Gastroesophageal sphincter (tissue), 4 donors: ENCODE data around the gene CACNA2D3. TPM values are rescaled to one million over a fixed set of nuclear protein-coding genes. Genes with fewer than 3 reads are reported as not detected.
A peak's percentile ranks its signal among the peaks of the same experiment; 100 is the strongest.

Source experiments
- ATAC-seq: fragments of 150-250 bp; one replicate; pipeline ENCODE4 v1.9.1; 2016; ENCODE audit warnings: mild to moderate bottlenecking, moderate library complexity
- H3K27ac ChIP-seq, 4 donors: fragments of 200-600 bp; sonication (generic) in 3 of 4; 1 replicate in 3 of 4; 2 replicates in 1 of 4; pipeline ENCODE4 v1.5.1; 2016 to 2019
- H3K27me3 ChIP-seq: fragments of 200-600 bp; sonication (generic); one replicate; pipeline ENCODE4 v1.5.1; 2019
- H3K36me3 ChIP-seq, 2 donors: fragments of 200-600 bp; sonication (generic); one replicate each; pipeline ENCODE4 v1.5.1; 2019; ENCODE audit warnings: control low read depth in 1 of 2
- H3K4me1 ChIP-seq, 3 donors: fragments of 200-600 bp; sonication (generic); 1 replicate in 2 of 3; 2 replicates in 1 of 3; pipeline ENCODE4 v1.5.1; 2016 to 2019; ENCODE audit warnings: control low read depth in 2 of 3
- H3K4me3 ChIP-seq, 2 donors: fragments of 200-600 bp; sonication (generic); one replicate each; pipeline ENCODE4 v1.5.1; 2019; ENCODE audit warnings: mild to moderate bottlenecking in 1 of 2, moderate library complexity in 1 of 2
- H3K9me3 ChIP-seq, 3 donors: fragments of 200-600 bp; sonication (generic); one replicate each; pipeline ENCODE4 v1.5.1; 2017 to 2019; ENCODE audit warnings: control low read depth in 2 of 3
- EP300 ChIP-seq: sonication (generic); formaldehyde crosslinking; IDR thresholded peaks from one replicate; pipeline ENCODE4 v1.6.1; 2017; ENCODE audit warnings: antibody characterized with exemption, mild to moderate bottlenecking
- POLR2A ChIP-seq, 2 donors: fragments of 450-650 bp; IDR thresholded peaks; one replicate each; pipeline ENCODE4 v1.6.1; 2017; ENCODE audit warnings: antibody characterized with exemption in 2 of 2, mild to moderate bottlenecking in 2 of 2, moderate library complexity in 1 of 2
- POLR2AphosphoS5 ChIP-seq: sonication (generic); formaldehyde crosslinking; IDR thresholded peaks from one replicate; pipeline ENCODE4 v1.6.1; 2017; ENCODE audit warnings: antibody characterized with exemption
- WGBS, 2 donors: methylation state at CpG; one replicate each; pipeline ENCODE4 v1.1.5; 2018; ENCODE audit warnings: low coverage in 1 of 2; 5-methylcytosine and 5-hydroxymethylcytosine counted together
- total RNA-seq, 4 donors: library from RNA; depleted of rRNA; stranded (reverse); fragments of >200 nt; gene quantifications; one replicate each; pipeline ENCODE4 v1.1.0, GENCODE V29; 2016
- TF ChIP-seq, protein P1 (sequence below), 4 experiments: fragments of 200-600 bp in 2 of 4; fragments of 450-650 bp in 2 of 4; sonication (generic) in 1 of 4; IDR thresholded peaks; one replicate each; pipeline ENCODE4 v1.5.1; 2017 to 2019; ENCODE audit warnings: antibody characterized with exemption in 4 of 4, mild to moderate bottlenecking in 2 of 4, moderate library complexity in 2 of 4

Gene CACNA2D3
- total RNA-seq, 4 donors from 2014 or later = 0.94 to 6.5 (median 3.5) TPM

GRCh38 chr3:54085936-54086335 lies 36.4 kb upstream of the CACNA2D3 start:
- no peaks in the 10 kb centered on the region for H3K9me3 ChIP-seq
- no peak for ATAC-seq
- peaks cover 69% of the 10 kb centered on the region for H3K27me3 ChIP-seq
- H3K27ac ChIP-seq = no peak overlapping the region
- H3K36me3 ChIP-seq = no peaks in the 10 kb centered on the region
- TF ChIP-seq EP300 (no peak), POLR2AphosphoS5 (no peak), POLR2A (IDR thresholded peaks at IDR 0.05) (no peak)
- TF ChIP-seq, protein P1, sequence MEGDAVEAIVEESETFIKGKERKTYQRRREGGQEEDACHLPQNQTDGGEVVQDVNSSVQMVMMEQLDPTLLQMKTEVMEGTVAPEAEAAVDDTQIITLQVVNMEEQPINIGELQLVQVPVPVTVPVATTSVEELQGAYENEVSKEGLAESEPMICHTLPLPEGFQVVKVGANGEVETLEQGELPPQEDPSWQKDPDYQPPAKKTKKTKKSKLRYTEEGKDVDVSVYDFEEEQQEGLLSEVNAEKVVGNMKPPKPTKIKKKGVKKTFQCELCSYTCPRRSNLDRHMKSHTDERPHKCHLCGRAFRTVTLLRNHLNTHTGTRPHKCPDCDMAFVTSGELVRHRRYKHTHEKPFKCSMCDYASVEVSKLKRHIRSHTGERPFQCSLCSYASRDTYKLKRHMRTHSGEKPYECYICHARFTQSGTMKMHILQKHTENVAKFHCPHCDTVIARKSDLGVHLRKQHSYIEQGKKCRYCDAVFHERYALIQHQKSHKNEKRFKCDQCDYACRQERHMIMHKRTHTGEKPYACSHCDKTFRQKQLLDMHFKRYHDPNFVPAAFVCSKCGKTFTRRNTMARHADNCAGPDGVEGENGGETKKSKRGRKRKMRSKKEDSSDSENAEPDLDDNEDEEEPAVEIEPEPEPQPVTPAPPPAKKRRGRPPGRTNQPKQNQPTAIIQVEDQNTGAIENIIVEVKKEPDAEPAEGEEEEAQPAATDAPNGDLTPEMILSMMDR (IDR thresholded peaks at IDR 0.05) = no peak
- H3K4me3 ChIP-seq = no peak overlapping the region
- H3K4me1 ChIP-seq = peaks cover 0 to 8% (median 0%) of the 10 kb centered on the region in 3 donors
- 50 to 64% methylated on average over 4 to 6 of the region's 6 CpGs for WGBS, 2 donors

DNA sequence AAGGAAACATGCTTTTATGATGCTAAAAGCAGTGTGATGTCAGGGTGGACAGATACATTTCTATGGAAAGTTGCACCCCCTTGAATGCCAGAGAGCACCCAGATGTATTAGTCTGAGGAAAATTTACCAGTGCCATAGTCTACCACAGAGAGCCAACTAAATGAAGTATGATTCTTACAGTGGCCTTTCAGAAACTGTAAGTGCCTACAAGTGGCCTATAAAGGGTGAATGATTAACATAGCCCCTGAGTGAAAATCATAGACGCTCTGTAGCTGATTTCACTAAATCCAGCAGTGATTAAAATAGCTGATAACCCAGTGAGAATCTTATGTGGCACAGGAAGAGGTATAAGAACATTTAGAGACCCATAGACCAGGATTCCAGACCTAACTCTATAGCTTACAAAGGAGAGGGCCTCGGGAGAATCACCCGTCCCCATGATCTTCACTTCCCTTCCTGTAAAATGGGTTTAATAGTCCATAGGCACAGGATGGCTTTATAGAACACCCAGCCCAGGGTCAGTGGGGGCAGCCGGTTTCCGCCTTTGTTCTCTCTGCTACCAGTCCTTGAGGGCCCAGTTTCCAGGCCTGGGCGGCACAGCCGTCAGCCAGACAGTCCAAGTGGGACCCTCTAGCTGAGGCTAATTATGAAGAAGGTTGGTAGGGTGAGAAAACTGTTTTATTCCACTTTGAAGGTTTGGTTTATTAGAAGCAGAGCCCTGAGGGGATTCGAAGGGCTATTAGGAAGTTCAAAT lies 35.5 kb upstream of the CACNA2D3 start:
- Histone ChIP-seq H3K4me3 (no peak overlapping the region), H3K27me3 (peaks cover 65% of the 10 kb centered on the region), H3K36me3 (no peaks in the 10 kb centered on the region), H3K27ac (no peak overlapping the region), H3K9me3 (no peaks in the 10 kb centered on the region), H3K4me1 (peaks cover 0 to 8% (median 0%) of the 10 kb centered on the region in 3 donors)
- WGBS, 2 donors = 61 to 96% methylated on average over 2 to 4 of the region's 8 CpGs
- ATAC-seq = no peak
- TF ChIP-seq POLR2AphosphoS5 (no peak), POLR2A (IDR thresholded peaks at IDR 0.05) (no peak)
- TF ChIP-seq, protein P1 (IDR thresholded peaks at IDR 0.05) = no peak

GRCh38 chr3:54087581-54088410 lies 34.6 kb upstream of the CACNA2D3 start:
- peaks cover 63% of the 10 kb centered on the region for H3K27me3 ChIP-seq
- H3K36me3 ChIP-seq = no peaks in the 10 kb centered on the region
- no peaks in the 10 kb centered on the region for H3K9me3 ChIP-seq
- no peak for TF ChIP-seq EP300
- TF ChIP-seq POLR2AphosphoS5 = no peak
- TF ChIP-seq POLR2A (IDR thresholded peaks at IDR 0.05) = no peak
- TF ChIP-seq, protein P1 (IDR thresholded peaks at IDR 0.05) = no peak
- WGBS, 2 donors = 50% methylated on average over 4 of the region's 54 CpGs; no CpG with 5 or more reads in 1 of the 2 donors
- H3K4me3 ChIP-seq = peak overlapping the region in 1 of 2 donors; percentile 35
- H3K27ac ChIP-seq = no peak overlapping the region
- peak; percentile 28 for ATAC-seq
- peaks cover 0 to 8% (median 0%) of the 10 kb centered on the region in 3 donors for H3K4me1 ChIP-seq

DNA sequence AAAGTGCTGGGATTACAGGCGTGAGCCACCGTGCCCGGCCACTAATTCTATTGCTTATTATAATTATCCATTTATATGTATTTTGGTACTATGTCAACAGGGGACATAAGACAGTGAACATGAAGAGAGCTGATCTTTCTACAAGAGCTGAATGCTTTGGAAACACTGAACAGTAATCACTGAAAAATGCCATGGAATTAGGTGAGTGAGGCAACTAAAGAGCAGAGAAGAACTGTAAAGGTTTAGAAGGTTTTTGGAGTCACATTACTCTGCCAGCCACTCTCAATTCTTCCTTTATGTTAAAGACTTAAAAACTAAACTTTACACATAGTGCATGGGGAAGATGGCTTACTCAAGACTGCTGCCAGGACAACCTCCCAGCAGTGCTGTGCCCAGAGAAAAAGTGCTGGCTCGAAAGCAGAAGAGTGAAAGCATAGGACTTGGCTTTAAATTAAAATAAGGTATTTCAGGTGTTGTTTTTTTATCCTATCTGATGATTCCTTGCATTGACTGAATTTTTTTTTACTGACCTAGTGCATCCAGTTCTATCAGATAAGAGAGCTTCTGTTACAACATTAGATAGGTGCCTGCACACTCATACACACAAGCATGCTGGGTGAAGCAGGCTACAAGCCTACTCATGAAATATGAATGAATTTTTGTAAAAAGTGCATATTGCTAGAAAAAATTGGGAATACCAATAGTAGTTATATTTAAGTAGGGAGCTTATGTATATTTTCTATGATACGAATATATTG lies 28.7 kb upstream of the CACNA2D3 start:
- TF ChIP-seq EP300 (no peak), POLR2A (IDR thresholded peaks at IDR 0.05) (no peak), POLR2AphosphoS5 (no peak)
- TF ChIP-seq, protein P1 (IDR thresholded peaks at IDR 0.05) = no peak
- Histone ChIP-seq H3K36me3 (no peaks in the 10 kb centered on the region), H3K4me1 (no peaks in the 10 kb centered on the region), H3K4me3 (no peak overlapping the region), H3K9me3 (no peaks in the 10 kb centered on the region), H3K27me3 (peaks cover 13% of the 10 kb centered on the region), H3K27ac (no peak overlapping the region)
- 85 to 93% methylated on average over 2 of the region's 5 CpGs for WGBS, 2 donors
- ATAC-seq = no peak
